Right forelimb (tissue), 1 donor: ENCODE measurements around the gene SLC2A6.
A peak's percentile ranks its signal among the peaks of the same experiment; 100 is the strongest.

Source experiments
- DNase-seq: peaks from one replicate; pipeline ENCODE4 v3.0.0-alpha.2; 2018

Gene SLC2A6

DNA sequence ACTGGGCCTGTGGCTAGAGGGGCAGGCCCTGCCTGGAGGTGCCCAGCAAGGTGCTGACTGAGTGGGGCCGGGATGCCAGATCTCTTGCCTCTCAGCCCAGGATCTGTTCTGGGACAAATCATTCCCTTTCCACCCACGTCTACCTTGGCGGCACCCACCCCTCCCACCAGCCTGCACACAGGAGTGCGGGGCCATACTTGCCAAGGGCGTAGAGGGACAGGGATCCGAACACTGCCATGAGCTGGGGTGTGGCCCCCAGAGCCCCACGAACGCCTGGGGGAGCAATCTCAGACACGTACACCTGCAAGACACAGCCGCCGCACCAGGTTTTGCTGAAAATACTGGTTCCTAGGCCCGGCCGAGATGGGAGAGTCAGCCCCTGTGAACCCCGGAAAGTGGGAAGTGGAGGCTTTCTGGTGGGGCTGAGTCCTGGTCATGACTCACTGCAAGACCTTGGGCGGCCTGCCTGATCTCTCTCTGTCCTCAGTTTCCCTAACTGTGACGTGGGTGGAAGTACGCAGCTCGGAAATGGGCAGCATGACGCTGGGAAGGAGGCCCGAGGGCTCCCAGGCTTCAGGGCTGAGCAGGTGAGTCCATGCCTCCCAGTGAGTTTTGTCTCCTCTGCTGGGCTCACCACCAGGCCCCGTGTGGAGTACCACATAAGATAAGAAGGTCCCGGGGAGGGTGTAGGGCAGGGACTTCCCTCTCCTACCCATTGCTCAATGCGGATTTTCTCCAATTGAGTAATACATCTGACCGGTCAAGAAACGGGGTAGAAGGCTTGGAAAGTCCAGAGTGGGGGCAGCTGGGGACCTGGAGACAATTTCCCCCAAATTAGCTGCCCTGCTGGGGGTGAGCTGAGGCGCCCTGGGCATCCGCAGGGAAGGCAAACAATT lies 2.6 kb downstream of the SLC2A6 start:
- no peak for DNase-seq

DNA sequence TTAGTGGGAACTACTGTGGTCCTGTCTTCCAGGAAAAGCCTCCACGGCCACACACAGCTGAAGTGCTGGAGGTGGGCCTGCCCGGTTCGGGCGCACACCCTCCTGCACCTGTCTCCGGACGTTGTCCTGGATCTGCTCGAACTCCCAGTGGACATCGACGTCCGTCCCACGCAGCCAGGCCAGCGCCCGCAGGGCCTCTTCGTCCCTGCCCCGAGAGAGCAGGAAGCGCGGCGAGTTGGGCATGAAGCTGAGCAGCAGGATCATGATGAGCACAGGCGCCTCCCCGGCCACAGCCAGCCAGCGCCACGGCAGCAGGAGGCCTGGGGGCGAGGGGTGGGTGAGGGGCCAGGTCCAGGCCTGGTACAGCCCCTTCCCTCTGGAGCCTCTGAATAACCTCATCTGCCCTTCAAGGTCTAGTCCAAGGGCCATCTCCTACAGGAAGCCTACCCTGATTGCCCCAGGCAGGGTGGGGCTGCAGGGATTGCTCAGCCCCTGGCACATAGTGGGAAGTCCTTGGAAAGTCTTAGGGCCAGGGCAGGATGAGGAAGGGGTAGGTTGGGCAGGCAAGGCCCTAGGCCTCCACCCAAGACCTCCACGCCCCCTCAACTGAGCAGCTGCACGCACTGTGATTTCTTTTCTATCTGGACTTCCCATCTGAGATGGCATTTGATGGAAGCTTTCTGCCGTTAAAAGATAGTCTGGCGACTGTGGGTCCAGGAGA lies 3.4 kb downstream of the SLC2A6 start:
- no peak for DNase-seq

DNA sequence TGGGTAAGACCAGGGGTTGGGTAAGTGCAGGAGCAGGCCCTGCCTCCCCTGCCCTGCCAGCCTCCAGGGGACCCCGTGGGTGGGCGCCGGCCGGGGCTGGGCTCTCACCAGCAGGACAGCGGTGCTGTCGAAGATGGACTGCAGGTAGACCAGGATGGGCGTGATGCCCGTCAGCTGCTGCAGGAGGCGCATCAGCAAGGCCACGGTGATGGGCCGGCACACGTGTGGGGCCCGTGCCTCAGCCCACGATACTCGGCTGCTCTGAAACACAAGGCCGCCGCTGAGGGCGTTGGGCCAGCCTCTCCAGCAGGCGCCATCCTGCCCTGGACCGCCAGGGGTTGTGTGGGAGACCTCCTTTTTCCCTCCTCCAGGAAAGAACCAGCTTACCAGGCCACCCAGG lies 4.0 kb downstream of the SLC2A6 start:
- DNase-seq: no peak

DNA sequence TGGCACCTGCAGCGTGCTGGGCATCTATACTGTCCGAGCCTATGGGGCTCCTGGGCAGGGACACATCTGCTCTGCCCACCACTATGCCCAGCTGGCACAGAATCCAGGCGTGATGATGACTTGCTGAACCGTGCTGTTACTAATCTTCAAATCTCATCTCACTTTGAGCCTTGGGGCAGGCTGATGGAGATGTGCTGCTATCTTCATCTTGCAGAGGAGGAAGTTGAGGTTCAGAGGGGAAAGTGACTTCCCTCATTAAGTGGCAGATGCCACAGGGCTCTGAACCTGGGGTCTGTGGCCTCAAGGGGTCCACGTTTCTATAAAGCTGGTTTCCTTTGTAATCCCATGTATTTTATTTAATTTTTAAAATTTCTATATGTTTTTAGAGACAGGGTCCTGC lies 4.7 kb downstream of the SLC2A6 start:
- DNase-seq: no peak

DNA sequence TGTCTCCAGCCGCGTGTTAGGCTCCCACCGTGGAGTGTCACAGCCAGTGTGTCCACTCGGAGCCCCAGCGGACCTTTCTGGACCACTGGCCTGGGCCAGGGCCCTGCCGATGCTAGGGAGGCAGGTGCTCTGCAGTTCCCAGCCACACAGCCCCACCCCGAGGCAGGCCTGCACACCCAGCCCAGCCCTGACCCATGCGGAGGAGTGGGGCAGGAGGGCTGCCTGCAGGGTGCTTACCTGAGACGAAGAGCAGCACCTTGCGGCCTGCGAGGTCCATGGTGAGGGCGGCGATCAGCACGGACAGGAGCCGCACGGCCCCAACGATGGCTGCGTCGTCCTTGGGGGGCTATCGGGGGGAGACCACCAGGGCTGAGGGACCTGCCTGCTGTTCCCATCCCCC lies 5.2 kb downstream of the SLC2A6 start:
- no peak for DNase-seq

DNA sequence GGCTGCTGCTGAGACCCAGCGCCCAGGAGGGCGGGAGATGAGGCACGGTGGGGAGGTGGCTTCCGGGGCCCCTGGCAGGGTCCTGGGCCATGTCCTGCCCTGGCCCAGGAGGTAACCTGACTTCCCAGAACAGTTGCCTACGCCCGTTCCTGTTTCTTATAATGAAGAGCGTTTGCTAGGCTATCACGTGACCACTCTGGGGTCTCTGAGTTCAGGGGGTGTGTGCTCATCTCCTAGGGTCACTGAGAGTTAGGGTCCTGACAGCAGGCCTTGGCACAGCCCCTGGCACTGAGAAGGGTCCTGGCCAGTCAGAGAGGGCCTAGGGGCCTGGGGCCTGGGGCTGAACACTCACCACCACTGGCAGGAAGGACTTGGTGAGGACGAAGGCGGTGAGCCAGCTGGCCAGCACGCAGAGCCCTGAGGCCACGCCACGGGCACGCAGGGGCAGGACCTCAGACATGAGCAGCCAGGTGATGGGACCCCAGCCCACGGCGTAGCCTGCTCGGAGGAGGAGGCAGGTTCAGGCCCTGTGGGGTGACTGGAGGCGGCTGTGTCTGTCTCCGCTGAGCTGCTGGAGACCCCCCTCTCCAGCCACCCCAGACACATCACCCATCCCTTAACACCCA lies 6.0 kb downstream of the SLC2A6 start:
- DNase-seq: no peak

DNA sequence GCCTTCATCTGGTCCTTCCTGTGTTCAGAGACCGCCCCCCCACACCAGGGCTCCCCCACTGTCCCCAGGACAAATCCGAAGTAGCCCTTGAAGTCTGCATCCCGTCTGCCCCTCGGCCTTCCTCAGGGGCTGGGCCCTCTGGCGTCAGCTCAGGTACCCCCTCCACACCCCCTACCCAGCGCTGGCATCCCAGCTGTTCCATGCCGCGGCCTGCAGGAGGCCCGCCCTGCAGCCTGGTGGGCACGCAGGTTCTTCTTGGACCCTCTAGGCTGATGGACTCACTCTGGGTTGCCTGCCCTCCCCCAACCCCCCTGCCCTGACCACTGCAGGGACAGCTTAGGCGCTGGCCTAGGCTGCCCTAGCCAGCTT lies 6.6 kb downstream of the SLC2A6 start:
- no peak for DNase-seq

DNA sequence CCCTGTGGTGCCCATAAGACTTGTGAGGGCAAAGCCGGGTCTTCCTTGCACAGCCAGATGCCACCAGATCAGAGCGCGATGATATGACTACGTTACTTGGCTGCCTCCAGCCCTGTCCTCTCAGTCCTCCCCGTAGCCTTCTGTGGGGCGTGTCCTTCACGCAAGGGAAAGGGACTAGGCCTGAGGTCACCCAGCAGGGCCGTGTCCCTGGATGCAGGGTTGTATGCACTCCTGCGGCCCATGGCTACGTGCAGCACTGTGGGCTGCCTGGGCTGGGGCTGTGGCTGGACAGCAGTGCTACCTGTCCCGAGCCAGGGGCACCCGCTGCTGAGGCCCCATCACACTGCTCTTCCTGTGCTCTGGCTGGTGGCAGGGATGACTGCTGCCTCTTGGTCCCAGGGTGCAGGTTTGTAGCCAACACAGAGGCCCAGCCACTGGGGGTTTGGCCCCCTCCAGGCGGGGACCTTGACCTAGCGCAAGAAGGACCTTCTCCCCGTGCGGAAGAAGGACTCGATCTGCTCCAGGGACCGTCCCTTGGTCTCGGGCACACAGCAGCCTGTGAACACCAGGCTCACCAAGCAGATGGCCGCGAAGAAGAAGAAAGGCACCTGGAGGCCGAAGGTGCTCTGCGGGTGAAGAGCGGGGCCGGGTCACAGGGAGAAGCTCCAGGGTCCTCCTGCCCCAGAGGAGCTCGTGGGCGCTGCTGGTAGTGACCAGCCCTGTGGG lies 7.2 kb downstream of the SLC2A6 start:
- DNase-seq: no peak

DNA sequence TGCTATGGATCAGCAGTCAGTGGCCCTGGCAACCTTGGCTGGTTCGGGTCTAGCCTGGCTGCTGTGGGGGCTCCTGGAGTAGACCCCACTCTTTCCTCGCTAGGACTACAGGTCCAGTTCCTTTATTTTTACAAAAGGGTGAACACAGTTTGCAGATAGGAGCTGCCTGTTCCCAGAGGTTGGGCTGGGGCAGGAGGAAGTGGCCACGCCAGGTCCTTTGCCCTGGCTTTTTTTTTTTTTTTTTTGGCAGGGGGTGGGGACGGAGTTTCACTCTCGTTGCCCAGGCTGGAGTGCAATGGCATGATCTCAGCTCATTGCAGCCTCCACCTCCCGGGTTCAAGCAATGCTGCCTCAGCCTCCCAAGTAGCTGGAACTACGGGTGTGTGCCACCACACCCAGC lies 7.9 kb downstream of the SLC2A6 start:
- DNase-seq: no peak

DNA sequence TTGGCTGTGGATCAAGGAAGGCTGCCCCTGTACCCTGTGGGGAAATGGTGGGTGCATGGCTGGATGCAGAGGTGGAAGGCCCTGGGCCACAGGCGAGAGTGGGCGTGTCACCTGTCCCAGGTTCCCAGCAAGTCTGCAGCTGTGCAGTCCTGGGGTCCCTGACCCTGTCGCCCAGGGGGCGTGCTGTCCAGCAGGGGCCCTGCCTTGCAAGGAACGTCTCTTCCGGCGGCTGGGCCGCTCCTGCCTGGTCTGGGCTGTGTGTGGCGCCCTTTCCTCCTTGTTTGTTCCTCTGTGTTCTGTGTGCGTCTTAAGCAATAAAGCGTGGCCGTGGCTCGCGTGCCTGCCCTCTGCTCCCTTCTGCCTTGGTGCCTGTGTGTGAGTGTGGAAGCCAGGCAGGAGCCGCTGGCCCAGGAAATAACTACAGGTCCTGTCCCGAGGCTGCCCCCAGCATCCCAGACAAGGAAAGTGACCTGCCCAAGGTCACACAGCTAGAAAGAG lies 8.4 kb downstream of the SLC2A6 start:
- no peak for DNase-seq

DNA sequence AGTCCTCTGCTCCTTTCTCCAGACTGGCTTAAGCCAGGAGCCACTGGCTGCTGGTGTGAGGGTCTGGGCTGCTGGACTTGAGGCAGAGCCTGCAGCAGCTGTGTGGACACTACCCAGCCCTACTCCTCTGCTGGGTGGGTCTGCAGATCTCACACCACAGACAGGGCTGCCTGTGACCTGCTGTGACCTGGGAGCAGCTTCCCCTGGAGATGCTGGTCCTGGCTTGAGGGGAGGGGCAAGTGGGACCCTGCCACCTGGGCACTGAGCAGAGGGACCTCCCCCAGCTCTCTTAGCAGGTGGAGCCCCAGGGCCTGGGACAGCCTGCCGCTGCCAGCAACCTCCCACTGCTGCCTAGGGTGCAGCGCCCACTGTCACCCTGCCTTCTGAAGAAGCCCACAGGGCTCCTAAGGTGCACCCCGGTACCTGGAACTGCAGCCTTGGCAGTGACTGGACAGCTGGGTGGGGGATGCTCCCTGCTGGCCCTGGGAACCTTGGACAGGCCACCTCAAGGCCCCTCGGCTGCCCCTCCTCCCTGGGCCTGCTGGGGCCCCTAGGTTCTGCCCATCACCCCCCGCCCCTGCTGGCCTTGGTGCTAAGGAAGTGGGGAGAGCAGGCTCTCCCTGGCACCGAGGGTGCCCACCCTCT lies 10.0 kb downstream of the SLC2A6 start:
- no peak for DNase-seq

DNA sequence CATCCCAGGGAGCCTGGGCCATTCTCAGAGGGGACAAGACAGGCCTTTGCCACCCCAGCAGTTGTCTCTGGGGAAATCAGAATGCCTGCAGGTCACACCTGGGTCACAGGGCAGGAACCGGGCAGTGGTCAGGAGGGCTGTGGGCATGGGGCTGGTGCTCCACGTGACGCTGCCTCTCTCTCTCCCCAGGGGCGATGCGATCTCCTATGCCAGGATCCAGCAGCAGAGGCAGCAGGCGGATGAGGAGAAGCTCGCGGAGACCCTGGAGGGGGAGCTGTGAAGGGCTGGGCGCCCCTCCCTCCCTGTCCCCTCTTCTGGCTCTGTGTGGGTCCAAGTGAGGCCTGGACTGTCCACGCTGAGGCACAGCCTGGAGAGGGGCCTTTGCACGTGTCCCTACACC lies 10.5 kb downstream of the SLC2A6 start:
- DNase-seq: no peak

DNA sequence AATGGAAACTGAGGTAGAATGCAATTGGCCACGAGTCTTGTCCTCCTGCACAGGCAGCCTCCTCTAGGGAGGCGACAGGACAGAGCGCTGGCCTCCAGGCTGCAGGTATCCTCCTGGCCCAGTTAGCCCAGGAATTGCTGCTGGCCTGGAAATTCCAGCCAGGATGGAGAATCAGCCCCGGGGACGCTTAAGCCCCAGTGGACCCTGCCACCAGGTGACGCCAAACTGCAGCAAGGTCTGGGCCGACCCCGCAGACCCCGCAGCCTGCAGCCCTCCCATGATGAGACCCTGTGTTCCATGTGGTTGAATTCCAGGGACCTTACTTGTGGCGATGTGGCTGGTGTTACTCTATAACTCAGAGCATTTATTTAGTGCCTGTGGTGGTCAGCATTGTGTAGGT lies 11.8 kb downstream of the SLC2A6 start:
- no peak for DNase-seq

DNA sequence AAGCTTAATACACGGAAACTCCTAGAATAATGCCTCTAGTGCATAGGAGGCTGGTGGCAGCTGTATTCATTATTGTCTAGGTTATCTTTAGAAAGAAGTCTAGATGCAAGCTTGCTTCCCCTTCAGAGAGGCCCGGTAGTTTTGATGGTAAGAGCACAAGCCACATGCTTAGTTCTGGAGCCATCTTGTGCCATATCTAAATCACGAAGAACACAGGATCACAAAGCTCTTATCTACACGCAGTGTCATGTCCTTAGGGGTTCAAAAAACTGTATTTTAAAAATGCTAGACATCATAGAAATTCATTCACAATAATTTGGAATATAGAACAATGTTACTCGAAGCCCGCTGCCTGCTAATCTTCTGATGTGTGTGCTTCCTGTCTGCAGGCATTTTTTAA lies 12.9 kb downstream of the SLC2A6 start:
- DNase-seq: no peak

DNA sequence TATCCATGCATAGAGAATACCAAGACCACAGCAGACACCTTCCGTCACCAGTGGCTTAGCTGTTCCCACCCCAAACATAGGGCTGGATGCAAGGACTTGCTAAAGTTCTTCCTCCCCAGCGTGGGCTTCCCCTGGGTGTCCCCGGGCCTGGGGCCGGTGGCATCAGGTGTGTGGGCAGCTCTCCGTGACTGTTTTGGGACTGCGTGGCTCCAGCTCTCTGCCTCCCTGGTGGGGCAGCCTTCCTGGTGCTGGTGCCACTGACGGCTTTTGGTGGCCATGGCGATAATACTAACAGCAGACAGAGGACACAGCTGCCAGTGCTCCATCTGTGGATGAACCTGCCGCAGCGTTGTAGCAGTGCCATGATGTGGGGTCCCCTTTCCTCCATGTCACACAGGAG lies 14.3 kb downstream of the SLC2A6 start:
- DNase-seq: no peak

DNA sequence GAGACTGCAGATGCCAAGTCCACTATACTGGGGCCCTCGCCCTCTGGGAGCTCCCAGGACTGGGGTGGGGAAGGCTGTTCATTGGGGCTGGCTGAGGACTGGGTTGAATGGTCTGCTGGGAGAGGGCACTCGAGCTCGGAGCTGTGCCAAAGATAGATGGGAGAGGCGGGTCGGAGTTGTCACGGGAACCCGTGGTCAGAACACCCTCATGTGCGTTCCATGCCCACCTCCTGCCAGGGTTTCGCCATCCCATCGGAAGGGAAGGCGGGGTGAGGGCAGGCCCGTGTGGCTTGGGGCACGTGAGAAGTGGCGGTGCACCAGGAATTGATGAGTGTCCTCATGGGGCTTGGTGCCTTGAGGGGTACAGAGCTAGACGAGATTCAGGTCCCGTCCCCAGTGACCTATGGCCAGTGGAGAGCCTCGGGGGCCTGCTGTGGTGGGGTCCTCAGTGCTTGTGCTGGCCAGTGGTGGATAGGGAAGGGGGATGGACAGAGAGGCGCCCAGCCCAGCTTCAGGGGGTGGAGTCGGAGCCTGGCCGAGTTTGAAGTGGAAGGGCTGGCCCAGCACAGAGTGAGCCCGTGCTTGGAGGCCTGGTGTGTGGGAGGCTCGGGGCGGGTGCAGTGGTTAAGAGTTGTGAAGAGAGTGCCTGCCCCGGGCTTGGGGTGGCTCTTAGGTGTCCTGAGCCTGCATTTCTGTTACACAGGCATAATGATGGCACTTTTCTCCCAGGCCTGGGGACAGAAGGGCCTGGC lies 14.9 kb downstream of the SLC2A6 start:
- DNase-seq: no peak

DNA sequence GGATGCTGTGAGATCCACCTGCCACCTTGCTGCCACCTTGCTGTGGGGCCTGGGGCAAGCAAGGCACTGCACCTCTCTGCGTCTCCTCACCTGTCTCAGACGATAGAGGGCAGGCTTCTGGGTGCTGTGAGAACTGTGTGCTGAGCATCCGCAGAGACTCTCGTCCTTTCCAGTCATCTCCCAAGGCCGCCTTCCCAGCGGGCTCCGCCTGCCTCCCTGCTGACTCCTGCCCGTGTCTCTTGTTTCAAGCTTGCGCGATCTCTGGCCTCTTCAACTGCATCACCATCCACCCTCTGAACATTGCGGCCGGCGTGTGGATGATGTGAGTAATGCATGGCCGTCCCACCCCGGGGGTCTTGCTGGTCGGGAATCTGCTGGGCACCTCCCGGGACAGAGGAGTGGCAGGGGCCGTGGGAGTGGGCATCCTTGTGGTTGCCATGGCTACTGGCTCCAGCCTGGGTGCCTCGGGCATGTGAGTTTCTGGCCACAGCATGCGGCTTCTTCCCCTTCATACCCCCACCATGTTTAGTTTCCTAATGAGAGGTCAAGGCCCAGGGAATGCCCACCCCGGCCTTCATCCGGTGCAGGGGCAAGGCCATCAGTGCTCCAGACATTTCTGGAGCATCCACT lies 15.6 kb downstream of the SLC2A6 start:
- DNase-seq: no peak

DNA sequence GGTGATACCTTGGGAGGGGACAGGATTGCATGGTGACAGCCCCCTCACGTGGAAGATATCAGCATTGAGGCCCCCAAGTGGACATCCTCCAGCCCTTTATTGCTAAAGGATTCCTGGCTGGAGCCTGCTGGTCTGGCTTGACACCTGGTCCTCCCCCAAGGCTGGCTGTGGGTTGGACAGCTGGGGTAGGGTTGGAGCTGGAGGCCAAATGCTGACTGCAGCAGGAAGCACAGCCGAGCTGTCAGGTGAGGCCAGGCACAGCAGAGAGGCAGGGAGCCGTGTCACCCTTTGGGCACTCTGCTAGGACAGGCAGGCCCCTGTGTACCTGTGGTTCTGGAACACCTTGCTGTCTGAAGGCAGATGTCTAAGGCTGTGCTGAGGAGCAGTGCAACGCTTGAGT lies 16.9 kb downstream of the SLC2A6 start:
- no peak for DNase-seq

DNA sequence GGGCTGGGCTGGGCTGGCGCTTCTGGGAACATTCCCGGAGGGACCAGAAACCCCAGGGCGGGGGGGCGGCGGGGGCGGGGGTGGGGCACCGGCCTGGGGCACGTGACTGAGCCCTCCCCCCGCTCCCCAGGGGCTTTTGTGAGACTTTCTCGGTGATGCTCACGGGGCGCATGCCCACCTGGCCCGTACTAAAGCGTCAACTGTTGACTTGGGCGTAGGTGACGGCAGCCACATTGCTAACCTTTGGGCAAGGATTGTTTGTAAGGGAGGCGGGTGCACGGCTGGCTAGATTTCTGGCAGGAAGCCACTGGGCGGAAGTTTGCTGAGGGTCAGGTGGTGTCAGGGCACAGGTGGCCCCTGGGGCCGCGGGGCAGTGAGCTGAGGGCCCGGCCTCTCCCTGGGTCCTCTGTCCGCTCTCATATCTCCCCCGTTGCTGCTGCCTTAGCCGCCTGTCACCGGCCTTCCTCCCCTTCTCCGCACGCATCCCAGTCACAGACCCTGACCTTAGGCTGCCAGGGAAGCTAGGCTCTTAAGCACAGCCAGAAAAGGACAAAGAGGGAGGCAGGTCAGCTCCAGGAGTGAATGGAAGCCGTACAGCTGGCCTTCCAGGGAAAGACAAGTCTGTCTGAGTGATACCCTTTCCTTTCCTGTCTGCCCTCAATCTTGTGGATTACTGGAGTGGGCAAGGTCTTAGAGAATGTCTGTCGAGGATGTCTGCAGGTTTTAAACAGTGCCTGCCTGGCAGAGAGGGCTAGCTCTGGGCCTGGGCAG lies 18.3 kb downstream of the SLC2A6 start:
- peak; percentile 56 for DNase-seq
